GM13976 (cell line): ENCODE results near the gene KCNMA1.

Experiments used
- DNase-seq: peaks from one replicate; pipeline ENCODE4 v3.0.0; 2012; ENCODE audit warnings: low spot score
- CTCF ChIP-seq: IDR thresholded peaks from 2 replicates; pipeline ENCODE4 v1.5.1; 2012; ENCODE audit warnings: borderline replicate concordance, mild to moderate bottlenecking; ENCODE audit not compliant: insufficient read depth; ENCODE audit errors: extremely low read depth, missing control alignments, control extremely low read depth
- in situ Hi-C: fragments of 300-500 bp; cut with MboI; formaldehyde crosslinking; loops from one replicate; pipeline ENCODE4 v1.12.0; 2022; ENCODE audit warnings: low sequenced_read_pairs, mixed read lengths, inconsistent platforms; ENCODE audit not compliant: unreplicated experiment

KCNMA1 gene

GRCh38 chr10:77081481-77081891 lies 556.1 kb downstream of the KCNMA1 start:
- DNase-seq, result no peak

GRCh38 chr10:77080361-77081027 lies 557.1 kb downstream of the KCNMA1 start:
- DNase-seq, result no peak
- TF ChIP-seq CTCF, result no peak
- in situ Hi-C loops, result no loop called here

More at GRCh38 chr10:77081481-77081891, 556.1 kb downstream of the KCNMA1 start:
- in situ Hi-C loops, result no loop called here
- no peak for TF ChIP-seq CTCF

- in situ Hi-C loops, result no loop called here
- TF ChIP-seq CTCF, result no peak
- no peak for DNase-seq
Measured at GRCh38 chr10:77079592-77080300, 557.9 kb downstream of the KCNMA1 start.

GRCh38 chr10:77077316-77077945 lies 560.2 kb downstream of the KCNMA1 start:
- no peak for DNase-seq
- TF ChIP-seq CTCF, result no peak
- in situ Hi-C loops, result no loop called here

- no peak for TF ChIP-seq CTCF
- no peak for DNase-seq
- in situ Hi-C loops, result no loop called here
Measured at GRCh38 chr10:77075926-77076325, 561.7 kb downstream of the KCNMA1 start.

- DNase-seq, result no peak
- no peak for TF ChIP-seq CTCF
- in situ Hi-C loops, result no loop called here
Measured at GRCh38 chr10:77074104-77074624, 563.4 kb downstream of the KCNMA1 start.
